ENCODE results near the gene SPEN. TPM values are rescaled to one million over a fixed set of nuclear protein-coding genes. Genes with fewer than 3 reads are reported as not detected.

The SPEN gene
- polyA plus RNA-seq, 1 donor (not counting 4 experiments of a cell fraction or from before 2014, with no cell fraction given): 8.9 TPM

GRCh38 chr1:15963968-15964648 lies 116.6 kb downstream of the SPEN start:
- H3K27ac ChIP-seq (ENCODE audit: control insufficient read depth, insufficient read depth, low read length): no peak overlapping the region
- no peak overlapping the region for H3K4me3 ChIP-seq (ENCODE audit: control insufficient read depth in 2 of 3, extremely low read depth in 1 of 3, insufficient read depth in 2 of 3, low read depth in 1 of 3, low read length in 3 of 3)
- H3K4me2 ChIP-seq (ENCODE audit: control insufficient read depth, extremely low read depth, insufficient read depth, low read depth, low read length): no peak overlapping the region
- dilution Hi-C loops (cut with MboI; ENCODE audit: extremely low pct_ligation_motif_present, low sequenced_read_pairs): no loop called here
- no peaks in the 10 kb centered on the region for H3K9me1 ChIP-seq (ENCODE audit: control insufficient read depth, extremely low read depth, insufficient read depth, low read length)
- peaks cover 7 to 13% of the 10 kb centered on the region in 2 experiments for H3K36me3 ChIP-seq (ENCODE audit: control insufficient read depth in 2 of 2, extremely low read depth in 1 of 2, insufficient read depth in 2 of 2, low read length in 2 of 2)
- no peaks in the 10 kb centered on the region for H4K20me1 ChIP-seq (ENCODE audit: control insufficient read depth, extremely low read depth, insufficient read depth, low read length)
- no peak for TF ChIP-seq EZH2 (IDR thresholded peaks at IDR 0.05; ENCODE audit: low read length)
- TF ChIP-seq CTCF (optimal IDR thresholded peaks at IDR 0.05 in 1 of 3, IDR thresholded peaks at IDR 0.05 in 1 of 3, conservative IDR thresholded peaks at IDR 0.05 in 1 of 3; ENCODE audit: extremely low read depth in 1 of 3, insufficient read depth in 2 of 3, low read length in 3 of 3): no peak
- H3K79me2 ChIP-seq (ENCODE audit: control insufficient read depth, insufficient read depth, low read length): peaks cover 57% of the 10 kb centered on the region
- no peak overlapping the region for H3K9ac ChIP-seq (ENCODE audit: control insufficient read depth, extremely low read depth, insufficient read depth, low read length)
- H2AFZ ChIP-seq (ENCODE audit: control insufficient read depth, low read length): no peak overlapping the region
- no peaks in the 10 kb centered on the region for H3K27me3 ChIP-seq (ENCODE audit: control insufficient read depth, extremely low read depth, insufficient read depth, low read length)
- FAIRE-seq (no peak), DNase-seq (ENCODE audit: low read depth, low spot score) (no peak)
- H3K4me1 ChIP-seq (ENCODE audit: control insufficient read depth, extremely low read depth, insufficient read depth, low read length): peaks cover 9% of the 10 kb centered on the region
- no peaks in the 10 kb centered on the region for H3K9me3 ChIP-seq (ENCODE audit: control insufficient read depth, low read depth, low read length)

- no peak overlapping the region for H3K4me2 ChIP-seq (ENCODE audit: control insufficient read depth, extremely low read depth, insufficient read depth, low read depth, low read length)
- dilution Hi-C loops (cut with MboI; ENCODE audit: extremely low pct_ligation_motif_present, low sequenced_read_pairs): no loop called here
- no peak for FAIRE-seq
- H3K27me3 ChIP-seq (ENCODE audit: control insufficient read depth, extremely low read depth, insufficient read depth, low read length): no peaks in the 10 kb centered on the region
- no peak for DNase-seq (ENCODE audit: low read depth, low spot score)
- H3K9me1 ChIP-seq (ENCODE audit: control insufficient read depth, extremely low read depth, insufficient read depth, low read length): no peaks in the 10 kb centered on the region
- no peak overlapping the region for H2AFZ ChIP-seq (ENCODE audit: control insufficient read depth, low read length)
- TF ChIP-seq EZH2 (IDR thresholded peaks at IDR 0.05; ENCODE audit: low read length): no peak
- no peak for TF ChIP-seq CTCF (optimal IDR thresholded peaks at IDR 0.05 in 1 of 3, IDR thresholded peaks at IDR 0.05 in 1 of 3, conservative IDR thresholded peaks at IDR 0.05 in 1 of 3; ENCODE audit: extremely low read depth in 1 of 3, insufficient read depth in 2 of 3, low read length in 3 of 3)
- no peaks in the 10 kb centered on the region for H3K9me3 ChIP-seq (ENCODE audit: control insufficient read depth, low read depth, low read length)
- H3K79me2 ChIP-seq (ENCODE audit: control insufficient read depth, insufficient read depth, low read length): peaks cover 63% of the 10 kb centered on the region
- H3K36me3 ChIP-seq (ENCODE audit: control insufficient read depth in 2 of 2, extremely low read depth in 1 of 2, insufficient read depth in 2 of 2, low read length in 2 of 2): peaks cover 8 to 18% of the 10 kb centered on the region in 2 experiments
- H3K9ac ChIP-seq (ENCODE audit: control insufficient read depth, extremely low read depth, insufficient read depth, low read length): no peak overlapping the region
- no peak overlapping the region for H3K27ac ChIP-seq (ENCODE audit: control insufficient read depth, insufficient read depth, low read length)
- no peaks in the 10 kb centered on the region for H4K20me1 ChIP-seq (ENCODE audit: control insufficient read depth, extremely low read depth, insufficient read depth, low read length)
- peaks cover 9% of the 10 kb centered on the region for H3K4me1 ChIP-seq (ENCODE audit: control insufficient read depth, extremely low read depth, insufficient read depth, low read length)
- no peak overlapping the region for H3K4me3 ChIP-seq (ENCODE audit: control insufficient read depth in 2 of 3, extremely low read depth in 1 of 3, insufficient read depth in 2 of 3, low read depth in 1 of 3, low read length in 3 of 3)
Measured at GRCh38 chr1:15965228-15965767, 117.8 kb downstream of the SPEN start.

All from keratinocyte (primary cell).